Gastroesophageal sphincter (tissue), 4 donors: Measurements from ENCODE around the gene NEU3. TPM values are rescaled to one million over a fixed set of nuclear protein-coding genes. Genes with fewer than 3 reads are reported as not detected.
"Not testable (repeated sequence)": the region's sequence is repeated elsewhere in the genome, so short reads cannot be mapped to it uniquely, and the experiment has no call there.

ENCODE experiments used
- ATAC-seq: fragments of 150-250 bp; one replicate; pipeline ENCODE4 v1.9.1; 2016; ENCODE audit warnings: mild to moderate bottlenecking, moderate library complexity
- H3K27ac ChIP-seq, 4 donors: fragments of 200-600 bp; sonication (generic) in 3 of 4; 1 replicate in 3 of 4; 2 replicates in 1 of 4; pipeline ENCODE4 v1.5.1; 2016 to 2019
- H3K27me3 ChIP-seq: fragments of 200-600 bp; sonication (generic); one replicate; pipeline ENCODE4 v1.5.1; 2019
- H3K36me3 ChIP-seq, 2 donors: fragments of 200-600 bp; sonication (generic); one replicate each; pipeline ENCODE4 v1.5.1; 2019; ENCODE audit warnings: control low read depth in 1 of 2
- H3K4me1 ChIP-seq, 3 donors: fragments of 200-600 bp; sonication (generic); 1 replicate in 2 of 3; 2 replicates in 1 of 3; pipeline ENCODE4 v1.5.1; 2016 to 2019; ENCODE audit warnings: control low read depth in 2 of 3
- H3K4me3 ChIP-seq, 2 donors: fragments of 200-600 bp; sonication (generic); one replicate each; pipeline ENCODE4 v1.5.1; 2019; ENCODE audit warnings: mild to moderate bottlenecking in 1 of 2, moderate library complexity in 1 of 2
- H3K9me3 ChIP-seq, 3 donors: fragments of 200-600 bp; sonication (generic); one replicate each; pipeline ENCODE4 v1.5.1; 2017 to 2019; ENCODE audit warnings: control low read depth in 2 of 3
- CTCF ChIP-seq, 4 experiments: fragments of 200-600 bp in 2 of 4; fragments of 450-650 bp in 2 of 4; sonication (generic) in 1 of 4; IDR thresholded peaks; one replicate each; pipeline ENCODE4 v1.5.1; 2017 to 2019; ENCODE audit warnings: antibody characterized with exemption in 4 of 4, mild to moderate bottlenecking in 2 of 4, moderate library complexity in 2 of 4
- EP300 ChIP-seq: sonication (generic); formaldehyde crosslinking; IDR thresholded peaks from one replicate; pipeline ENCODE4 v1.6.1; 2017; ENCODE audit warnings: antibody characterized with exemption, mild to moderate bottlenecking
- POLR2A ChIP-seq, 2 donors: fragments of 450-650 bp; IDR thresholded peaks; one replicate each; pipeline ENCODE4 v1.6.1; 2017; ENCODE audit warnings: antibody characterized with exemption in 2 of 2, mild to moderate bottlenecking in 2 of 2, moderate library complexity in 1 of 2
- POLR2AphosphoS5 ChIP-seq: sonication (generic); formaldehyde crosslinking; IDR thresholded peaks from one replicate; pipeline ENCODE4 v1.6.1; 2017; ENCODE audit warnings: antibody characterized with exemption
- WGBS, 2 donors: methylation state at CpG; one replicate each; pipeline ENCODE4 v1.1.5; 2018; ENCODE audit warnings: low coverage in 1 of 2; 5-methylcytosine and 5-hydroxymethylcytosine counted together
- total RNA-seq, 4 donors: library from RNA; depleted of rRNA; stranded (reverse); fragments of >200 nt; gene quantifications; one replicate each; pipeline ENCODE4 v1.1.0, GENCODE V29; 2016

The NEU3 gene
- total RNA-seq, 4 donors from 2014 or later: 4.1 to 7.5 (median 6.0) TPM

GRCh38 chr11:75041263-75041662, 52.5 kb downstream of the NEU3 start:
- TF ChIP-seq EP300: no peak
- TF ChIP-seq CTCF (IDR thresholded peaks at IDR 0.05): no peak
- no peak for TF ChIP-seq POLR2AphosphoS5
- TF ChIP-seq POLR2A (IDR thresholded peaks at IDR 0.05): no peak
- H3K36me3 ChIP-seq: no peaks in the 10 kb centered on the region
- H3K27me3 ChIP-seq: no peaks in the 10 kb centered on the region
- H3K9me3 ChIP-seq: no peaks in the 10 kb centered on the region
- ATAC-seq: no peak
- no peak overlapping the region for H3K27ac ChIP-seq
- 88 to 93% methylated on average over 2 of the region's 2 CpGs for WGBS, 2 donors
- no peak overlapping the region for H3K4me3 ChIP-seq
- no peaks in the 10 kb centered on the region for H3K4me1 ChIP-seq

GRCh38 chr11:75041821-75042220, 53.1 kb downstream of the NEU3 start:
- not testable (repeated sequence) for H3K27me3 ChIP-seq, H3K27ac ChIP-seq, H3K4me3 ChIP-seq, H3K36me3 ChIP-seq, ATAC-seq, H3K9me3 ChIP-seq, H3K4me1 ChIP-seq
- 18 to 44% methylated on average over 3 of the region's 3 CpGs for WGBS, 2 donors

- not testable (repeated sequence) for H3K4me3 ChIP-seq, H3K27ac ChIP-seq, ATAC-seq, H3K4me1 ChIP-seq, H3K36me3 ChIP-seq, H3K27me3 ChIP-seq, H3K9me3 ChIP-seq
- 73% methylated on average over 5 of the region's 15 CpGs; no CpG with 5 or more reads in 1 of the 2 donors for whole genome bisulfite sequencing, 2 donors
These were observed 55.8 kb downstream of the NEU3 start for GRCh38 chr11:75044381-75045170.

- not testable (repeated sequence) for H3K9me3 ChIP-seq, H3K4me1 ChIP-seq, H3K27ac ChIP-seq, ATAC-seq, H3K4me3 ChIP-seq, H3K36me3 ChIP-seq, H3K27me3 ChIP-seq
- 75 to 83% methylated on average over 4 to 5 of the region's 5 CpGs for WGBS, 2 donors
These were observed 57.9 kb downstream of the NEU3 start for GRCh38 chr11:75046668-75047067.

- Histone ChIP-seq H3K27ac (no peak overlapping the region), H3K9me3 (peaks cover 0 to 2% (median 0%) of the 10 kb centered on the region in 3 donors), H3K36me3 (no peaks in the 10 kb centered on the region), H3K4me3 (no peak overlapping the region), H3K4me1 (no peaks in the 10 kb centered on the region), H3K27me3 (no peaks in the 10 kb centered on the region)
- TF ChIP-seq POLR2A (IDR thresholded peaks at IDR 0.05) (no peak), EP300 (no peak), POLR2AphosphoS5 (no peak), CTCF (IDR thresholded peaks at IDR 0.05) (no peak)
- ATAC-seq: no peak
- WGBS, 2 donors: 87 to 89% methylated on average over 4 of the region's 4 CpGs
These were observed 58.5 kb downstream of the NEU3 start for GRCh38 chr11:75047191-75047590.

- not testable (repeated sequence) for H3K36me3 ChIP-seq, H3K4me3 ChIP-seq, ATAC-seq, H3K4me1 ChIP-seq, H3K27me3 ChIP-seq, H3K27ac ChIP-seq
- H3K9me3 ChIP-seq: peaks cover 0 to 13% (median 0%) of the 10 kb centered on the region in 3 donors
- WGBS, 2 donors: 74 to 91% methylated on average over 5 to 6 of the region's 8 CpGs
These were observed 61.0 kb downstream of the NEU3 start for GRCh38 chr11:75049501-75050266.

- Histone ChIP-seq H3K9me3 (peaks cover 0 to 13% (median 0%) of the 10 kb centered on the region in 3 donors), H3K27me3 (no peaks in the 10 kb centered on the region), H3K4me3 (no peak overlapping the region), H3K4me1 (no peaks in the 10 kb centered on the region), H3K27ac (no peak overlapping the region), H3K36me3 (no peaks in the 10 kb centered on the region)
- no peak for TF ChIP-seq POLR2A (IDR thresholded peaks at IDR 0.05)
- ATAC-seq: no peak
- WGBS, 2 donors: 20 to 44% methylated on average over 1 of the region's 4 CpGs
These were observed 61.8 kb downstream of the NEU3 start for GRCh38 chr11:75050516-75050915.
